HG02981 (cell line): ENCODE measurements around the gene LEMD2.

Experiments used
- ATAC-seq: cut with Tn5 transposase; IDR thresholded peaks from one replicate; pipeline ENCODE4 v1.9.1; 2021; ENCODE audit warnings: mild to moderate bottlenecking, moderate library complexity; ENCODE audit not compliant: unreplicated experiment

LEMD2 gene

GRCh38 chr6:33759887-33760629 lies 28.9 kb downstream of the LEMD2 start:
- no peak for ATAC-seq

- ATAC-seq, result no peak
Observed at GRCh38 chr6:33758815-33759216, 30.1 kb downstream of the LEMD2 start.

- no peak for ATAC-seq
Observed at GRCh38 chr6:33757906-33758305, 31.0 kb downstream of the LEMD2 start.

GRCh38 chr6:33757113-33757512 lies 31.8 kb downstream of the LEMD2 start:
- ATAC-seq, result no peak

GRCh38 chr6:33756211-33756954 lies 32.5 kb downstream of the LEMD2 start:
- ATAC-seq, result no peak

- no peak for ATAC-seq
Observed at GRCh38 chr6:33755070-33755869, 33.7 kb downstream of the LEMD2 start.

GRCh38 chr6:33754222-33754621 lies 34.7 kb downstream of the LEMD2 start:
- ATAC-seq, result no peak

- no peak for ATAC-seq
Observed at GRCh38 chr6:33752646-33753015, 36.3 kb downstream of the LEMD2 start.

GRCh38 chr6:33751771-33752645 lies 36.9 kb downstream of the LEMD2 start:
- no peak for ATAC-seq

- no peak for ATAC-seq
Observed at GRCh38 chr6:33750244-33750991, 38.5 kb downstream of the LEMD2 start.

GRCh38 chr6:33749401-33749800 lies 39.5 kb downstream of the LEMD2 start:
- ATAC-seq, result no peak

- ATAC-seq, result no peak
Observed at GRCh38 chr6:33748841-33749240, 40.1 kb downstream of the LEMD2 start.

- no peak for ATAC-seq
Observed at GRCh38 chr6:33747823-33748222, 41.1 kb downstream of the LEMD2 start.

- ATAC-seq, result no peak
Observed at GRCh38 chr6:33746651-33747100, 42.3 kb downstream of the LEMD2 start, which contains the start of gene IP6K3. TSS of gene IP6K3 (minus strand) at chr6:33746905. CDS start at chr6:33735476, 11,429 bp downstream.

- ATAC-seq, result no peak
Observed at GRCh38 chr6:33746036-33746600, 42.8 kb downstream of the LEMD2 start.

GRCh38 chr6:33745548-33745947 lies 43.4 kb downstream of the LEMD2 start:
- ATAC-seq, result no peak

GRCh38 chr6:33744895-33745546 lies 43.9 kb downstream of the LEMD2 start:
- ATAC-seq, result no peak

- no peak for ATAC-seq
Observed at GRCh38 chr6:33744001-33744848, 44.7 kb downstream of the LEMD2 start.
